Stomach (tissue), 4 donors: ENCODE measurements around the gene PYCARD.

Source experiments
- EP300 ChIP-seq: sonication (generic); formaldehyde crosslinking; IDR thresholded peaks from one replicate; pipeline ENCODE4 v1.6.1; 2017; ENCODE audit warnings: antibody characterized with exemption
- POLR2A ChIP-seq, 4 donors: fragments of 450-650 bp; IDR thresholded peaks; one replicate each; pipeline ENCODE4 v1.6.1; 2016; ENCODE audit warnings: antibody characterized with exemption in 4 of 4, control low read depth in 2 of 4, mild to moderate bottlenecking in 1 of 4, moderate library complexity in 1 of 4
- POLR2AphosphoS5 ChIP-seq, 3 donors: sonication (generic); formaldehyde crosslinking; IDR thresholded peaks; one replicate each; pipeline ENCODE4 v1.6.1; 2016; ENCODE audit warnings: antibody characterized with exemption in 3 of 3
- TF ChIP-seq, protein P1 (sequence below), 7 experiments: fragments of 450-650 bp in 4 of 7; fragments of 200-600 bp in 3 of 7; sonication (generic) in 3 of 7; IDR thresholded peaks; one replicate each; pipeline ENCODE4 v1.5.1; 2016 to 2019; ENCODE audit warnings: antibody characterized with exemption in 7 of 7, control low read depth in 2 of 7, mild to moderate bottlenecking in 1 of 7

DNA sequence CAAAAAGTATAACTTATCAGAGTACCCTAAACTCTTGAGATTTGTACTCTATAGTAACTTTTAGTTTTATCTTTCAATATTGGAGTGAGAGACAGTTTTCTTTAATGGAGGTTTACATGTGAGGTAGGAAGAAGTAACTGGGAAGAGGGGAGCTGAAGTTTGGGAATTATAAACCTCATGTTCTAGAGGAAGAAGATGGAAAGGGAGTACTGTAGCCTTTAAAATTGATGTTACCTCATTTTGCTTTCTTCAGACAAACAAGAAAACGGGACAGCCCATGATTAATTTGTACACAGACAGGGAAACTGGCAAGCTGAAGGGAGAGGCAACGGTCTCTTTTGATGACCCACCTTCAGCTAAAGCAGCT, 13.2 kb downstream of the PYCARD start:
- TF ChIP-seq POLR2A (IDR thresholded peaks at IDR 0.05) (no peak), POLR2AphosphoS5 (IDR thresholded peaks at IDR 0.05) (no peak), EP300 (no peak)
- TF ChIP-seq, protein P1, sequence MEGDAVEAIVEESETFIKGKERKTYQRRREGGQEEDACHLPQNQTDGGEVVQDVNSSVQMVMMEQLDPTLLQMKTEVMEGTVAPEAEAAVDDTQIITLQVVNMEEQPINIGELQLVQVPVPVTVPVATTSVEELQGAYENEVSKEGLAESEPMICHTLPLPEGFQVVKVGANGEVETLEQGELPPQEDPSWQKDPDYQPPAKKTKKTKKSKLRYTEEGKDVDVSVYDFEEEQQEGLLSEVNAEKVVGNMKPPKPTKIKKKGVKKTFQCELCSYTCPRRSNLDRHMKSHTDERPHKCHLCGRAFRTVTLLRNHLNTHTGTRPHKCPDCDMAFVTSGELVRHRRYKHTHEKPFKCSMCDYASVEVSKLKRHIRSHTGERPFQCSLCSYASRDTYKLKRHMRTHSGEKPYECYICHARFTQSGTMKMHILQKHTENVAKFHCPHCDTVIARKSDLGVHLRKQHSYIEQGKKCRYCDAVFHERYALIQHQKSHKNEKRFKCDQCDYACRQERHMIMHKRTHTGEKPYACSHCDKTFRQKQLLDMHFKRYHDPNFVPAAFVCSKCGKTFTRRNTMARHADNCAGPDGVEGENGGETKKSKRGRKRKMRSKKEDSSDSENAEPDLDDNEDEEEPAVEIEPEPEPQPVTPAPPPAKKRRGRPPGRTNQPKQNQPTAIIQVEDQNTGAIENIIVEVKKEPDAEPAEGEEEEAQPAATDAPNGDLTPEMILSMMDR (IDR thresholded peaks at IDR 0.05), result no peak
